ENCODE results near the gene SLC46A3.
"Not testable (repeated sequence)": the region's sequence is repeated elsewhere in the genome, so short reads cannot be mapped to it uniquely, and the experiment has no call there.

The SLC46A3 gene

GRCh38 chr13:28718543-28719226 lies at the start of gene SLC46A3:
Gene SLC46A3, minus strand, starts transcription at chr13:28718970. Its CDS starts 972 bp downstream, at chr13:28717998.
- DNase-seq (ENCODE audit: low read depth), result no peak

- no peak for DNase-seq (ENCODE audit: low read depth)
Observed at GRCh38 chr13:28763887-28764286, 45.1 kb upstream of the SLC46A3 start.

- no peak for DNase-seq (ENCODE audit: low read depth)
Observed at GRCh38 chr13:28761586-28761985, 42.8 kb upstream of the SLC46A3 start.

- DNase-seq (ENCODE audit: low read depth), result no peak
Observed at GRCh38 chr13:28755546-28755870, 36.7 kb upstream of the SLC46A3 start.

DNA sequence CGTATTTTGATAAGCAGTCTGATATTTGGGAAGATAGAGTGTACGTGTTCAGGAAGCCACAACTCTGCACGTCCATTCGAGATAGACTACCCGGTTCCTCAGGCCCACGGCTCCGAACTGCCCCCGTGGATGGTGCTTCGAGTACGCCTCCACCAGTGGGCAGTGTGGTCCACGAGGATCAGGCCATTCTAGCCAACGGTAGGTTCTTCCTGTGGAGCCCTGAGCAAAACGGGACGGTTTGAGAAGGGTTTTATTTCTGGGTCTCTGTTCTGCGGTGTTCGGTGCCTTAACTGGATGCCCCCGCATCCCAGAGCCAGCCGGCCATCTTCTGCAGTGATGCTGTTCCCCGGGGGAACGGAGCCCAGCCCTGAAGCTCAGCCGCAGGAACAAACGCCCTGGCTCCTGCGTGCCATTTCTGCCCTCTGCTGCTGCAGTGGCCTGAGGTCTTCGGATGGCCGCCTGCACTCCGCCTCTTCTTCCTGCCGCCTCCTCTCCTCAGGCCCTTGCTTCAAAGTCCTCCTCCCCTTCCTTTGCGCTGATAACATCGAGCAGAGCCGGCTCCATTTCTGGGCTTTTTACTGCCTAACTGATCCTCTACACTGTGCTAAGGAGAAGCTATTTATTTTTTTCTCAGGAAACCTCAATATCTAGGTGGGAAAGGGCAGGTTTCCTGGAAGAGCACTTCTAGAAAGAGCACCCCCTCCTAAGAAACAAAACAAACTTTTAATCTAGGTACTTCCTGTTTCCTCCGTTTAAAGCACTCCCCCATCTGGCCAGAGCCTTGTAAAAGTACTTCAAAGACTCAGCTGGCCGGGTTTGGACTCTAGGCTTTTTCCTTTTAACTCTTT lies 36.2 kb upstream of the SLC46A3 start:
- no peak for DNase-seq (ENCODE audit: low read depth)

DNA sequence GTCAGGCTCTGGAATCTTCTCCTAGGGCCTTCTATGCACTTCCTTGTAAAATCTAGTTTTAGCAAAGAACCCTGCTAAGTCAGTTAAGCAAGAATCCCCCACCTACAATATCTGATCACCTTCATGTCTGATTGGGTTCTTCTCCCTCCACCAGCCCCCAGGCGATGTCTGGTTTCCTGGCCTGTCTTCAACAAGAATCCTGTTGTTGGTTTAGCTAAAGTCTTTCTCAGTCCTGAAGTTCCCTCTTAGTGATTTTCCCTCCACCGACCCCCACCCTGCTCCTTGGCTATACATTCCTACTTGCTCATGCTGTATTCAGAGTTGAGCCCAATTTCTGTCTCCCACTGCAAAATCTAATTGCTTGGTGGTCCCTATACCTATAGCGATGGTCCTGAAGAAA lies 35.2 kb upstream of the SLC46A3 start:
- no peak for DNase-seq (ENCODE audit: low read depth)

DNA sequence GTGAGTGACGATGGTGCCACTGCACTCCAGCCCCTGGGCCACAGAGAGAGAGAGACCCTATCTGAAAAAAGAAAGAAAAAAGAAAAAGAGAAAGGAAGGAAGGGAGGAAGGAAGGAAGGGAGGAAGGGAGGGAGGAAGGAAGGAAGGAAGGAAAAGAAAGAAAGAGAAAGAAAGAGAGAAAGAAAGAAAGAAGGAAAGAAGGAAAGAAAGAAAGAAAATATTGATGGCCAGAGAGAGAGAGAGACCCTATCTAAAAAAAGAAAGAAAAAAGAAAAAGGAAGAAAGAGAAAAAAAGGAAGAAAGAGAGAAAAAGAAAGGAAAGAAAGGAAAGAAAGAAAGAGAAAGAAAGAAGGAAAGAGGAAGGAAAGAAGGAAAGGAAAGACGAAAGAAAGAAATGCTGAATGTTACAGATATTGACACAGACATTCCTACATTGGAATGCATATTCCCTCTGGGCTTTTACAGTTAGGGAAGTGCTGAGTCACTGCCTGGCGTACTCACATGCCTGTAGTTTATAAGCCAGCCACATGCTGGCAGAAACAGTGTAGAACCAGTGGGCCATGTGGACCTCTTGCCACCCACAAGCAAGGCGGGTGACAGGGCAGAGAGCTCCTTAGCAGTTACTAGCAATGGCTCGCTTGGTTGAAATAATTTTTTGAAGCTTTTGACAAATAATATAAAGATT lies 34.6 kb upstream of the SLC46A3 start:
- peak; percentile 49 for DNase-seq (ENCODE audit: low read depth)

- no peak for DNase-seq (ENCODE audit: low read depth)
Observed at GRCh38 chr13:28751175-28751960, 32.6 kb upstream of the SLC46A3 start.

GRCh38 chr13:28750187-28751045 lies 31.6 kb upstream of the SLC46A3 start:
- DNase-seq (ENCODE audit: low read depth), result no peak

DNA sequence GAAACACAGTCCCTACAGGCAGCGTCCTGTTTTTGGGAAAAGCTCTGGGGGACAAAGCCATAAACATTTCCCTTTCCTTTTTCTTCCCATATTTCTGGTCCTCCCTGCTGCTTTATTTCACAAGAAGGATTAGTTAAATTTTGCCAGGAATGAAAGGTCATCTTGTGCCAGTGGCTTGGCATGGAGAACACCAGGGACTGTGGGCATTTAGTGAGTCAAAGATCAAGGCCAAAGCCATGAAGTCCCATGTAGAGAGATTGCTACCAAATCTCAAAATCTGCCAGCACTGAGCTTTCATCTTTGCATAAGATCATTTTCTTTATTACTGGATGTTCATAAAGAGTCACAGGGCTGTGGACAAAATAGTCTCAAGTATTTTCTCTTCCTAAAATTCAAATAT lies 29.1 kb upstream of the SLC46A3 start:
- no peak for DNase-seq (ENCODE audit: low read depth)

DNA sequence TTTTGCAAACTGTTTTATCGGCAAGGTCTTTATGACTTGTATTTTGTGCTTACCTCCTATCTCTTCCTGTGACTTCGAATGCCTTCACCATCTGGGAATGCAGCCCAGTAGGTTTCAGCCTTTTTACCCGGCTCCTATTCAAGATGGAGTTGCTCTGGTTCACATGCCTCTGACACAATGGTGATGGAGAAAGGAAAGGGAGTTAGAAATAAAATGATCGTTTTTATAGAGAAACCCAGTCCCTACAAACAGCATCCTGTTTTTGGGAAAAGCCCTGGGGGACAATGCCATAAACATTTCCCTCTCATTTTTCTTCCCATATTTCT lies 27.5 kb upstream of the SLC46A3 start:
- DNase-seq (ENCODE audit: low read depth), result no peak

DNA sequence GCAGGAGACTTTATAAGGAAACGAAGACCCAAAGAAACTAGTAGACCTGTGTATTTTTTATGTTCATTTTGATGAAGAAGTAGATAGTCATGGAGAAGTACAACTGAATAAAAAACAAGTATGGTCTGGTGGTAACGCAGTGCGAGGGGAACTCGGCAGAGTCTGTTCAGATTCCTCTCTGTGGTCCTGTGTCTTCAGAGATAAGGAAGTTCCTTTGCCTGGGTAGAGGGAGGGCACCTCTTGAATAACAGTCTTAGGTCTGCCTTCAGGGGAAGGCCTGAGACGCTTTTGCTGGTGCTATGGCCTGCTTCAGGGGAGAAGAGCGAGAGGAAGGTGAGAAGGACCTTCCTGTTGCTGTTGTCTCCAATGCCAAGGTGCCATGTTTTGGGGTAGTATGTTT lies 25.9 kb upstream of the SLC46A3 start:
- DNase-seq (ENCODE audit: low read depth), result no peak

DNA sequence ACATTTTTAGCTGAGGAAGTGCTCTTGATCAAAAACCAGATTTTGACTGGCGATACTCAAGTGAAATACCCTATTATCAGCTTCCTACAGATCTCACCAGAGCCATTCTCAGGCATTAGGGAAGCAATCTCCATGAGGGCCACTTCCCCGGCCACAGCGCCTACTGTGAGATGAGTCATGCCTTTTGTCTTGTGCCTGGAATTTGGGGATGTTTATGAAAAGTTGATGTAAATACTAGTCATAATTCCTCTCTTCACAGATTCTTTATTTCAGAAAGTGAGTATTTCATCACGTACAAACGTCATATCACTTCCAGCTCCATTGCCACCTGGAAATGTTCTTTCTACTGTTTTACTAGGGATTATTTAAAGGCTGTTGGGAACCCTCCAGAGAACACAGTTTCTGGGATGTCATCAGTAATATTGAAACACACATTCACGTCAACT lies 25.3 kb upstream of the SLC46A3 start:
- no peak for DNase-seq (ENCODE audit: low read depth)

DNA sequence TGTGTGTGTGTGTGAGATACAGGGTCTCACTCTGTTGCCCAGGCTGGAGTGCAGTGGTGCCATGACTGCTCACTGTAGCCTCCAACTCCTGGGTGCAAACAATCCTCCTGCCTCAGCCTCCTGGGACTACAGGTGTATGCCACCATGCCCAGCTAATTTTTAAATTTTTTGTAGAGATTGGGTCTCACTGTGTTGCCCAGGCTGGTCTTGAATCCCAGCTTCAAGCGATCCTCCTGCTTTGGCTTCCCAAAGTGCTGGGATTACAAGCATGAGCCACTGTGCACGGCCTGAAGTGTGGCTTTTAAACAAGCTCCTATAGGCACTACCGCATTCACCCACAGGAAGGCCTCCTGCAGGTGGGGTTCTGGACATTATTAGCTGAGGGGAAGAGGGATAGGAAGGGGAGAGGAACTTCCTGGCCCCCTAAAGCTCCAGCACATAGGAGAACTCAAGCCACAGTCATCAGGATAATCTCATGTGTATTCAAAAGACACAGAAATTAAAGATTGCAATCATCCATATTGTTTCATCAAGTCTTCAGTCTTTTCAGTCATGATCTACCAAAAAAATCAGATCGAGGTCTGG lies 24.8 kb upstream of the SLC46A3 start:
- DNase-seq (ENCODE audit: low read depth), result no peak

DNA sequence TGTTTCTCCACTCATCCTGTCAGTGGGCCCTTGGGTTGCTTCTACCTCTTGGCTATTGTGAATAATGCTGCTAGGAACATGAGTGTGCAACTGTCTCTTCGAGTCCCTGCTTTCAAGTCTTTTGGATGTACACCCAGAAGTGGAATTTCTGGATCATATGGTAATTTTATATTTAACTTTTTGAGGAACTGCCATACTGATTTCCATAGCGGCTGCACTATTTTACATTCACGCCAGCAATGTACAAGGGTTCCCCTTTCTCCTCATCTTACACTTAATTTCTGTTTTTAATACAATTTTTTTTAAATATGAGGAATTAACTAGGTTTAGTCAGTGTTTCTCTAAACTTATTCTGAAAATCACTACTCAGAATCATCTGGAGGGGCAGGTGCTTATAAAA lies 24.2 kb upstream of the SLC46A3 start:
- DNase-seq (ENCODE audit: low read depth), result no peak

- not testable (repeated sequence) for DNase-seq (ENCODE audit: low read depth)
Observed at GRCh38 chr13:28742445-28742844, 23.7 kb upstream of the SLC46A3 start.

DNA sequence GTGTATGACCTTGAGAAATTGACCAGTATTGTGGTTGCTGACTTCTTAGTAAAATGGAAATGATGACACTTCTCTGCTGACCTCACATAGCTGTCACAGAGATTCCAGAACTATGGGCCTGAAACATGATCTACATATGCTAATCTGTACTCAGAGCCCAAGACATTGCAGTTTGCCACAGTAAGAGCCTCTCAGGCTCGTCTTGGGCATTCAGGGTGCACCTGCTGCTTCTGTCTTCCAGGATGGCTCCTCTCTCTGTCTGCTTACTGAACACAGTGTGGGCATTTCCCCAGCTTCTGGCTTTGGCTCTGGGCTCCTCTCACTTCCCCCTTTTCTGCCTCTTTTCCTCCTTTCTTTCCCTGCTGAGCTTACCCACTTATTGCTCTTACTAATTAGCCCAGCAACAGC lies 22.3 kb upstream of the SLC46A3 start:
- DNase-seq (ENCODE audit: low read depth), result no peak

DNA sequence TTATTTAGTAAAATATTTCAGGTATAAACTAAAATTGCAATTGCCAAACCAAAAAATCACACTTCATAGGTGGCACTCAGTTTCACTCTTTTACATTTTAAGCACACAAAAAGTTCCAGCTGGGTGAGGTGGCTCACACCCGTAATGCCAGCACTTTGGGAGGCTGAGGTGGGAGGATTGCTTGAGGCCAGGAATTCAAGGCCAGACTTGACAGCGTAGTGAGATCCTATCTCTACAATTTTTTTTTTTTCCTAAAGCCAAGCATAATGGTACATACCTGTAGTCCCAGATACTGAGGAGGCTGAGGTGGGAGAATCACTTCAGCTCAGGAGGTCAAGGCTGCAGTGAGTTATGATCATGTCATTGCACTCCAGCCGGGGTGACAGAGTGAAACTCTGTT lies 20.6 kb upstream of the SLC46A3 start:
- no peak for DNase-seq (ENCODE audit: low read depth)

DNA sequence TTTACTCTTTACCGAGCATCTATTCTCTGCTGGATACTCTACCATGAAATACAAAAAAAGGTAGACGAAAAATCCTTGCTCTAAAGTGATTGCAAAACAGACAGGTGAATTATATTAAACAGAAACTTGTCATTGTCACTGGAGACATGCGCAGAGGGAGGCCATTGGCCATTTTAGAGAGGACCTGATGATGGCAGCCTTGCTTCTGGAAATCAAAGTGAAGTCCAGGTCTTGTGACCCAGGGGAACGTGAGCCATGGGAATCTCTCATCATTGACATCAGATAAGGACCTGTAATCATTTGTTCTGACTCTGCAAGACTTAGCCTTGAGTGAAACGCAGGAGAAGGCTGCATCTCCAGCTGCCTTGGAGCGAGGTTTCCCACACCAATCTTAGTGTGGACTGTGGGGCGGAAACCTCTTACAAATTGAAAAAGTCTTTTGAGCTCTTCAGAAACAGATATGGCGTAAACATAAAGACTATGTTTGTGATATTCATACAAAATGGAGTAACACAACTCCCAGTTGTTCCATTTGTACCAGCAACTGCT lies 16.8 kb upstream of the SLC46A3 start:
- no peak for DNase-seq (ENCODE audit: low read depth)

DNA sequence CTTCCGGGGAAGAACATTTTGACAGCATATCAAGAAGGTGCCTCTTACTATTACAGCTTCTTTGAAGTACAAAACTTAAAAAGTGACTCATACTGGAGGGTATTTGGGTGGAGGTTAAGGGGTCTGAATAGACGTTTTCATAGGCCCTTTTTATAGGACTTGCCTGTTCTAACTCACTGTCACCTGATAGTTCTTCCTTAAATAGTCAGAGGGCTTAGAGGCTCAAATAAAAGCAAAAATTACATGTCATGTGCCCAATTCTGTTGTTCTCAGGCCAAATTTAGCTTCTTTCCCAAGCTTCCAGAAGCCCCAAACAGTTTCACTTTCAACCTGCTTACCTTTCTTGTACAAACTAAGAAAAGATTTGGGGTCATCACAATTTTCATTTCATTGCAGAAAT lies 16.1 kb upstream of the SLC46A3 start:
- DNase-seq (ENCODE audit: low read depth), result no peak

DNA sequence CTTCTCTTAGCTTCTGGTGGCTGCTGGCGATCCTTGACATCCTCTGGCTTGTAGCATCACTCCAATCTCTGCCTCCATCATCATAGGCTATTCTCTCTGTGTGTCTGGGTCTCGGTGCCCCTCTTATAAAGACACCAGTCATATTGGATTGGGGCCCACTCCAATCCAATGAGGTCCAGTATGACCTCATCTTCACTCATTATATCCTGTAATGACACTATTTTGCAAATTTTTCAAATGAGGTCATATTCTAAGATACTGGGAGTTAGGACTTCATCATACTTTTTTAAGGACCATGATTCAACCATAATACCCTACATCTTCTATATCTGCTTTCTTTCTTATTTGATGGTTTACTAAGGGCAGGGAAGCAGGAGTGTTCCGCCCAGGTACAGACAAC lies 12.0 kb upstream of the SLC46A3 start:
- DNase-seq (ENCODE audit: low read depth), result no peak
